ENCODE data around the gene FKBP5. TPM values are rescaled to one million over a fixed set of nuclear protein-coding genes. Genes with fewer than 3 reads are reported as not detected.

FKBP5 gene
- polyA plus RNA-seq, 1 experiment = 7.6 TPM

DNA sequence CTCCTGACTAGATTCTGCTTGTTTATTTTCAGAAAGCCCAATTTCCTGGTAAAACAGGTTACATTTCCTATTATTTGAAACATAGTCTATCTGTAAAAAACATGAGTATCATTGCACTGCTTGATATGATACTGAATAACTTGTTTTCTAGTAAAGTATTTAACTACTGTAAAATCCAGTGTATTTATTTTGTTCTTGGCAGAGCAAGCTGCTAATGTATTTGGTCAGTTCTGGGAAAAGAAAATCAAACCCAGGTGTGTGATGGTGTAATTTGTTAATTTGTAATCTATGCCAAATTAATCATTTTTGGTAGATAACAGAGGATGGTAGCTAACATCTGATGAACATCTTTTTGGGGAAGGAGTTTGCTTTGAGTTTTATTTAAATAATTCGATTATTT is 50.8 kb downstream of the FKBP5 start:
- ChIA-PET POLR2A (interaction anchor here (0.7 kb wide), 1 partner anchor 1069 kb away, joined by 11 read pairs; no protein-coding TSS in a partner anchor), CTCF (interaction anchor here (1.9 kb wide), 1 partner anchor 14 kb away, joined by 12 read pairs; no protein-coding TSS in a partner anchor)
- TF ChIP-seq, protein P1, sequence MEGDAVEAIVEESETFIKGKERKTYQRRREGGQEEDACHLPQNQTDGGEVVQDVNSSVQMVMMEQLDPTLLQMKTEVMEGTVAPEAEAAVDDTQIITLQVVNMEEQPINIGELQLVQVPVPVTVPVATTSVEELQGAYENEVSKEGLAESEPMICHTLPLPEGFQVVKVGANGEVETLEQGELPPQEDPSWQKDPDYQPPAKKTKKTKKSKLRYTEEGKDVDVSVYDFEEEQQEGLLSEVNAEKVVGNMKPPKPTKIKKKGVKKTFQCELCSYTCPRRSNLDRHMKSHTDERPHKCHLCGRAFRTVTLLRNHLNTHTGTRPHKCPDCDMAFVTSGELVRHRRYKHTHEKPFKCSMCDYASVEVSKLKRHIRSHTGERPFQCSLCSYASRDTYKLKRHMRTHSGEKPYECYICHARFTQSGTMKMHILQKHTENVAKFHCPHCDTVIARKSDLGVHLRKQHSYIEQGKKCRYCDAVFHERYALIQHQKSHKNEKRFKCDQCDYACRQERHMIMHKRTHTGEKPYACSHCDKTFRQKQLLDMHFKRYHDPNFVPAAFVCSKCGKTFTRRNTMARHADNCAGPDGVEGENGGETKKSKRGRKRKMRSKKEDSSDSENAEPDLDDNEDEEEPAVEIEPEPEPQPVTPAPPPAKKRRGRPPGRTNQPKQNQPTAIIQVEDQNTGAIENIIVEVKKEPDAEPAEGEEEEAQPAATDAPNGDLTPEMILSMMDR (IDR thresholded peaks at IDR 0.05; ENCODE audit: low read depth, low read length) = no peak
- H3K27ac ChIP-seq (ENCODE audit: low read depth, low read length) = no peak overlapping the region
- H3K27me3 ChIP-seq (ENCODE audit: control insufficient read depth, insufficient read depth, low read length) = no peaks in the 10 kb centered on the region
- no peak for DNase-seq (ENCODE audit: low read depth, low spot score)
- H3K4me3 ChIP-seq (ENCODE audit: low read depth, low read length) = no peak overlapping the region
- no peaks in the 10 kb centered on the region for H3K9me3 ChIP-seq (ENCODE audit: control insufficient read depth, insufficient read depth, low read length)

DNA sequence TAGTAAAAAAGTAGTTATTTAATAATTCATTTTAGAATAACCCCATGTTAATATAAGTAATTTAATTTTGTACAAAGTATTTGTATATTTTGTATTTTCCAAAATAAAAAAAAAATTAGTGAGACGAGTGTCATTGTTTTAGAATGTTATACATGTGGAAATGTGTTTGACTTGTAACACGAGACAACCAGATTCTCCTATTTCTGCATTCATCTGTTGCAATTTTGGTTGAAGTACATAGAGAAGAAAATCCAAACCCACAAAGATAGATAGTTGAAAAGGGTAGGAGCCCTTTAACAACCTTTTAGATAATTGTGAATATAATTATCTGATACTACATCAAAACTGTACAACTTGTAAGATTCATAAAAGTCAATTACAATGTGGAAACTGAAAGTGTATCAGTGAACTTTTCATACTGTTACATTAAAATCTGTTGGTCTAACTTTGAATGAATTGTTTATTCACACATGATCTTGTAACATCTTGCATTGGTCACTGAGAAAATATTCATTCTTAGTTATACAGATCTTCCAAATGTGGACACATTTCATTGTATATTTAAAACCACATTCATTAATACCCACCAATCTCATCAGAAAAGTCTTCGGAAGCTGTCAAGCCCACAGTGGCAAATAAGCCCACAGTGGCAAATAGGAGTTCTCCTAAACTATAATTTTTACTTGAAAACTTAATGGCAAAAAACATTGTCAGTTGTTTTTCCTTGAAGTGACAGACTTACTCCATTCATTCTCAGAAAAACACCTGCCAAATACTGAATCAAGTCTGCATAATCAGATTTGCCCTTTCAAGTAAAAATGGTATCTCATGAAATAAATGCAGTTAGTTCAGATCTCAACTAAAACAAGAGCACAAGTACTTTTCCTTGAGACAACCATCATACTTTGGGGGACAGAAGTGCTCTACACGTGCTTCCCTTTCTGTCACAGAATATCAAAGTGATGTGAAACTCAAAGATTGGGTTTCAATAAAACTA is 52.8 kb downstream of the FKBP5 start:
- H3K9me3 ChIP-seq (ENCODE audit: control insufficient read depth, insufficient read depth, low read length) = no peaks in the 10 kb centered on the region
- DNase-seq (ENCODE audit: low read depth, low spot score) = no peak
- H3K4me3 ChIP-seq (ENCODE audit: low read depth, low read length) = no peak overlapping the region
- H3K27ac ChIP-seq (ENCODE audit: low read depth, low read length) = no peak overlapping the region
- TF ChIP-seq, protein P1 (IDR thresholded peaks at IDR 0.05; ENCODE audit: low read depth, low read length) = no peak
- POLR2A ChIA-PET = no interaction called here
- CTCF ChIA-PET = no interaction called here
- H3K27me3 ChIP-seq (ENCODE audit: control insufficient read depth, insufficient read depth, low read length) = no peaks in the 10 kb centered on the region

DNA sequence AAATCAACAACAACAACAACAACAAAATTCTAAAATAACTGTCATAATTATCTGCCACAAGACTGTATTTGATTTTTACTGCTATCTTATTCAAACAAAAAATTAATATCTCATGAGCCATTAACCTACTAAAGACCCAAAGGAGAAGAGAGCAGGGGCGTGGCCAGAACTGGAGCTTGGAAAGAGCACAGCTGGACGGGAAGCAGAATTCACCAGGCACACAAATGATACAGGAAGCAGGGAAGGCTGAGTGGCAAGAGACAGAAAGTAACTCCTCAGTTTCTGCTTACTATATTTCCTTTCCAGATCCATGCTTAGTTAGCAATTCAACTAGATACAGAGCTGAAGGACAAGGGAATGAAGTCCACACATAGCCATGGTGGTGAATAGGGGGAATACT is 54.4 kb downstream of the FKBP5 start:
- Histone ChIP-seq H3K4me3 (ENCODE audit: low read depth, low read length) (no peak overlapping the region), H3K9me3 (ENCODE audit: control insufficient read depth, insufficient read depth, low read length) (no peaks in the 10 kb centered on the region), H3K27me3 (ENCODE audit: control insufficient read depth, insufficient read depth, low read length) (no peaks in the 10 kb centered on the region), H3K27ac (ENCODE audit: low read depth, low read length) (no peak overlapping the region)
- TF ChIP-seq, protein P1 (IDR thresholded peaks at IDR 0.05; ENCODE audit: low read depth, low read length) = no peak
- ChIA-PET POLR2A (no interaction called here), CTCF (interaction anchor here (1.2 to 1.4 kb wide), 2 partner anchors 10 to 50 kb away, joined by 3 to 6 read pairs; no protein-coding TSS in a partner anchor)
- no peak for DNase-seq (ENCODE audit: low read depth, low spot score)

DNA sequence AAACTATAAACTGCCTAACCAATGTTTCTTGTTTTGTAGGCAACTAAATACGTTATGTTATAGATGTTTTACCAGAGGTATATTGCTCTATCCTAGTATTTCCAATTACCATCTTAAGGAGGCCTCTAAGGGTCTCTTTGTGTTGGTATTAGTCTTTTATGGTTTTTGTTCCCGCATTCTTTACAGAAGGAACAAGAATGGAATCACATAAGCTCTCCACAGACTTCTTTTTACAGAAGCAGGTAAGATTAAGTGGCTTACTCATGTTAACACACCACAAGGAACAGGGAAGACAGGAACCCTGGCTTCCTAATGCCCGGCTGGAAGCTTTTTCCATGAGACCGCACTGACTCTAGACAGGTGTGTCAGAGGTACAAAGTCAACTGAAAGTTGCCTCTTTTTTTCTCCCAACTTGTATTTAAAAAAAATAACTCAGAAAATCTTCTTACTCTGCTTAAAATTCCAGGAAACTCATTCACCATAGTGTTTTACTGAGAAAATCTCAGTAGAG is 55.1 kb downstream of the FKBP5 start:
- TF ChIP-seq, protein P1 (IDR thresholded peaks at IDR 0.05; ENCODE audit: low read depth, low read length) = no peak
- DNase-seq (ENCODE audit: low read depth, low spot score) = no peak
- Histone ChIP-seq H3K4me3 (ENCODE audit: low read depth, low read length) (no peak overlapping the region), H3K27me3 (ENCODE audit: control insufficient read depth, insufficient read depth, low read length) (no peaks in the 10 kb centered on the region), H3K9me3 (ENCODE audit: control insufficient read depth, insufficient read depth, low read length) (no peaks in the 10 kb centered on the region), H3K27ac (ENCODE audit: low read depth, low read length) (no peak overlapping the region)
- POLR2A ChIA-PET = no interaction called here
- CTCF ChIA-PET = interaction anchor here (1.4 kb wide), 1 partner anchor 9 kb away, joined by 6 read pairs; no protein-coding TSS in a partner anchor
